HG03432 (cell line): ENCODE data around the gene RASSF10.

ENCODE experiments used
- ATAC-seq: cut with Tn5 transposase; IDR thresholded peaks from one replicate; pipeline ENCODE4 v1.9.1; 2021; ENCODE audit warnings: mild to moderate bottlenecking, moderate library complexity; ENCODE audit not compliant: unreplicated experiment

The RASSF10 gene

DNA sequence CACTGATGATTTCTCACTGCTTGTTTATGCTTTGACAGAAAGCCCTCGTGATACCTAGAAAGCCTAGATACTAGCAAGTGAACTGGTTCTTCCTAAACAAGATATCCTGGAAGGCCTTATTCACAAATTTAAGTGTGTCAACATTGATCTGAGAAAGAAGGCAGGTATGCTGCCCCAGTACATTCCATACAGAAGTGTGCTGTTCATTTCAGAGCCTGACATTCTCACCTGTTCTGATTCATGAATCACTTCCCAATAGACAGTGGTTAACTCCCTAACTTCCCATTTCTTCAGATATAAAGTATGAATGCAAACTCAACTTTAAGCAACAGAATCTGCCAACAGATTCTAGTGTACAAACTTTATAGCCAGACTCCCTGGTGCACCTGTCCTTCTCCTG lies 15.5 kb upstream of the RASSF10 start:
- no peak for ATAC-seq

DNA sequence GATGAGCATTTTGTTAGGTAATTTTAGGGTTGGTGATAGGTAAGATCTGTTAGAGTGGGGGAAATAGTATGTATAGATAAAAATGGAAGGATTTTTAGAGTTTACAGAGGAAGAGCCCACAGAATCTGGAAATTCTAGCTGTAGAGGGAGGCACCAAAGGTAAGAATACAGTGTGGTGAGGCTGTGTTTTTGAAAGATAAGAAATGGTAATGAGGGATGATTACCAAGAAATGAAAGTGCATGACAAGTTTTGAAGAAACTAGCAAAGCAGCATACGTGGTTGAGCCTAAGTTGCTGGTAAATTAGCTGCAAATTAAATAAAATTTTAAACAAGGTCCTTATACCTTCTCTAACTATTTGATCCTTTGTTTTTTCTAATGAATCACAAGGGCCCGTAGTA lies 14.6 kb upstream of the RASSF10 start:
- ATAC-seq, result no peak

DNA sequence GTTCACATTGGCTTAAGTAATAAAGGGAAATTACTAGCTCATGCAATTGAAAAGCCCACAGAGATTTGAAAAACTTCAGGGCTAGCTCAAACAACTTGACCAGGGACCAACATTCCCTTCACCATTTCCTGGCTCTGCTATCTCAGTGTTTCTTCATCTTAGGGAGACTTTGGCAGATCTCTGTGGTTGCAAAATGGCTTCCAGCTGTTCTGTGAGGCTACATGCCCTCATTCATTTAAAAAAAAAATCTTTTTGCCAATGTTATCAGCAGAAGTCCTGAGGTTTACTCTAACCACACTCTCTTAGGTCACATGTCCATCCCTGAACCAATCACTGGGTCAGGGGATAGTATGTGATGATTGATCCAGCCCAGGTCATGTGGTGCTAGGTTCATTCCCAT lies 13.9 kb upstream of the RASSF10 start:
- no peak for ATAC-seq

DNA sequence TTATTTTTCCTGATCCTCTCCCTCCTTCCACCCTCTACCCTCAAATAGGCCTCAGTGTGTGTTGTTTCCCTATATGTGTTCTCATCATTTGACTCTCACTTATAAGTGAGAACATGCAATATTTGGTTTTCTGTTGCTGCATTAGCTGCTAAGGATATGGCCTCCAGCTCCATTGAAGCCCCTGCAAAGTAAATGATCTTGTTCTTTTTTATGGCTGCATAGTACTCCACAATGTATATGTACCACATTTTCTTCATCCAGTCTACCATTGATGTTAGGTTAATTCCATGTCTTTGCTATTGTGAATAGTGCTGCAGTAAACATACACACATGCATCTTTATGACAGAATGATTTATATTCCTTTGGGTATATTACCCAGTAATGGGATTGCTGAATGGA lies 13.3 kb upstream of the RASSF10 start:
- ATAC-seq, result no peak

DNA sequence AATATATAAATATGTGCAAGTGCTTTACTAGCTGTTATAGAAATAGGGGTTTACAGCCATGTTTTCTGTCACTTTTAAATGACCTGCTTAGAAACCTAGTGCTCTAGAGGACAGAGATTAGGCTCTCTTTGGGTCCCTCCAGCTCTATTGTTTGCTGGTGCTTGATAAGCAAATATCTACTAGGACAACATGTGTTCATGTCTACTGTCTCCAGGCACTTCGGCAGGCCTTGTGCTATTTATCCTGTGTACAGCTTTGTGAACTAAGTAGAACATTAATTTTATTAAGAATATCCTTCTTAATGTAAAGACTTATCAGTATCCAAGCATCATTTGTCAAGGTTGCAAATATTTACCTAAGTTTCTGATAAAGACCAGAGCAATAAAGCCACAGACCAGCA lies 11.9 kb upstream of the RASSF10 start:
- no peak for ATAC-seq

DNA sequence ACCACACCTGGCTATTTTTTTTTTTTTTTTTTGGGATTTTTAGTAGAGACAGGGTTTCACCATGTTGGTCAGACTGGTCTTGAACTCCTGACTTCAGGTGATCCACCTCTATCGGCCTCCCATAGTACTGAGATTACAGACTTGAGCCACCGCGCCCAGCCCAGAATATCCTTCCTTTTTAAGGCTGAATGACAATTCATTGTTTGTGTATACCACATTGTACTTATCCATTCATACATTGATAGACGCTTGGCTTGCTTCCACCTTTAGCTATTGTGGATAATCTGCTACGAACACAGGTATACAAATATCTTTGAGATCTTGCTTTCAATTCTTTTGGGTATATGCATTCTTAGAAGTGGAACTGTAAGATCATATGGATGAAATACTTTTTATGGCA lies 10.8 kb upstream of the RASSF10 start:
- no peak for ATAC-seq

DNA sequence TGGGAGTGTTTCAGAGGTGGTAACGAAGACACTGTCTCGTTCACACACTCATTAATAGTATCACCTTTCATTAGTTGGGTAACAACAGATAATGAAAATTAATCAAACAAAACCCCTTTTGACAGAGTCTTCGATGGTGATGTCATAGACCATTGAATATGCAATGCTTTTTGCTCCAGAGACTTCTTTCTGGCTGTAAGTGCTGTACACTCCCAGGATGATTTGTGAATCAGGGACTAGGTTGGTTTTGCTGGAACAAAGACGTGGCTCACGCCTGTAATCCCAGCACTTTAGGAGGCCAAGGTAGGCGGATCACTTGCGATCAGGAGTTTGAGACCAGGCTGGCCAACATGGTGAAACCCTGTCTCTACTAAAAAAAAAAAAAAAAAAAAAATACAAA lies 9.5 kb upstream of the RASSF10 start:
- ATAC-seq, result no peak

DNA sequence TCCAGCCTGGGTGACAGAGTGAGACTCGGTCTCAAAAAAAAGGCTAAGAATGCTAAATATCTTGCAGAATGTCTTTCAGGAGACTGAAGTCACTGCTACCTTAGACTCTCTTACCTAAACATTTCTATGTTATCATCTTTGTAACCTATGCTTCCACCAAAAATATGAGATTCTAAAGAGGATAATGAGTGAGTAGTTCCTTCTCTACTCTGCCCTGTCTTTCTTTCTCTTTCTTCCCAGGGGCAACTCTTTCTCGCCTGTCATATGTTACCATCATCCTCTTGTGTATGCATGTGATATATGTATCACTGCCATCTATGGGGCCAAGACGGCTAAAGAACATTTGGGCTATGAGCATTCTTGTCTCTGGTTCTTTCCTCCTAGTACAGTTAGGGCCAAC lies 9.0 kb upstream of the RASSF10 start:
- ATAC-seq, result no peak

DNA sequence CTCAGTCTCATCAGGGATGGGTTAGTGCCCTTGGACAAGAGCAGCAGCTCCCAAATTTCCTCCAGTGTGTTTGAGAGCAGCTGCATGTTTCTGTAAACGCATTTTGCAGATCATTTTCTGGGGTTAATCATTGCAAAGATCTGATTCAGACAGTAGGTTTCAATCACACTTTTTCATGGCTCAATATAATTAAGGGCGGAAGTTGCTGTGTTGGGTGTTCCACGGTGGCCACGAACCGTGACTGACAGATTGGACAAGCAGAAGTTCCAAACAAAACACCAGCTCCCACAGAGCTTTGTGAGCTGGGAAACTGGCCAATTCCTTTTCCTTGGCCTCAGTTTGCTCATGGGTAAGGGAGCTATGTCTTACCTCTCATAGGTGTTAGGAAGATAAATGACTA lies 8.4 kb upstream of the RASSF10 start:
- ATAC-seq, result no peak

DNA sequence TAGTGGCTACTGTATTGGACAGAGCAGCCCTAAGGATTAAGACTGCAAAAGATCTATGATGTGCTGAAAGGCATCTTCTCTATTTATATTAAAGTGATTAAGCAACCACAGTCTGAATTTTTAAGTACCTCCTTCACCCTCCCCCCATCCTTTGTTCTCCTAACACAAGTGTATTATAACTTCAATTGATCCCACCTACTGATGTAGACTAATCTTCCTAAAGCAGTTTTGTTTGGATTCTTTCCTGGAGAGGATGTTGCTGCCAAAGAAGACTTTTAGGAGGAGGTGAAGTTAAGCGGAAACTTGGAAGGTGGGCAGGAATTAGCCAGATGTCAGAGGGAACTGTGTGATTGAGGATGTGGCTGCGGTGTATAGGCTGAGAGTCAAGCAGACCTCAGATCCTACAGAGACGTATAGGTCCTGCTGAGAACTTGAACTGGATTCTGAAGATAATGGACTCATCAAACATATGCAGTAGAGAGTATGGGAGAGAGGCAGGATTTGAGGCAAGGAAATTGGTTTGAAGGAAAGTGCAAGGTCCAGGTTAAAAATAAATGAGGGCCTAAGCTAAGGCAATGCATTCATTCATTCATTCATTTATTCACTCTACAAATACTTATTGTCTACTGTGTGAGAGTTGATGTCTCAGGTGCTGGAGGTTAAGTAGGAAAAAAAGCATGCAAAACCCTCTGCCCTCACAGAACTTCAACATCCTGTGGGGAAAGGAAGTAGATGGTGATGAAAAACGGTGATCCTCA lies 5.2 kb upstream of the RASSF10 start:
- ATAC-seq, result no peak

DNA sequence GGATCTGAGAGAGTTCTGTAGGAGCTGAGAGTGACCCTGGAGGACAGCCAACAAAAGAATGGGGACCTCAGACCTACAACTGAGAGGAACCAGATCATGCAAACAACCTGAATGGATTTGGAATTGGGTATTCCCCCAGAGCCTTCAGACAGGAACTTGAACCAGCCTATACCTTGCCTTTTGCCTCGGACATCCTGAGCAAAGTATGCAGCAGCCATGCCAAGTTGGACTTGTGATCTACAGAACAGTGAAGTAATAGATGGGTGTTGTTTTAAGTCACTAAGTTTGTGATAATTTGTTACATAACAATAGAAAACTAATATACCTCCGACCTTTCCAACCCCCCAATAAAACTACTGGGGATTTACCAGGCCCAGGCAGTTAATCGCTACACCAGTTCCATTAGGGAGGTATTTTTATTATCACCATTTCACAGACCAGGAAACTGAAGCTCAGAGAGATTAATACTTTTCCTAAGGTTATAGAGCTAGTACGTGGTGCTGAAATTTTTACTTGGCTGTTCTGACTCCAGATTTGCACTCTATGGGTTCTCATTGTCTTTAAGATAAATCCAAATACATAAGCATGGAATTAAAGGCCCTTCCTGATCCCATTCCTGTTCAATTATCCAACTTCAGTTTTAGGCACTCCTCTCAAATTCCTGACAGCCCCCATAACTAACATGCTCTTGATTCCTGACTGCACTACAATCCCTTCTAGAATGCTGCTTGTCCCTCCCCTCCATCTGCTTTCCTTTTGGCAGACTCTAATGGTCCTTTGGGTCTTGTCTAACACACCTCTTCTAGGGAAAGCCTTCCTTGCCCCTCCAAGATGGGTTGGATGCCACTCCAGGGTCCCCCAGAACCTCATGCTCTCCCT lies 1.7 kb upstream of the RASSF10 start:
- no peak for ATAC-seq

DNA sequence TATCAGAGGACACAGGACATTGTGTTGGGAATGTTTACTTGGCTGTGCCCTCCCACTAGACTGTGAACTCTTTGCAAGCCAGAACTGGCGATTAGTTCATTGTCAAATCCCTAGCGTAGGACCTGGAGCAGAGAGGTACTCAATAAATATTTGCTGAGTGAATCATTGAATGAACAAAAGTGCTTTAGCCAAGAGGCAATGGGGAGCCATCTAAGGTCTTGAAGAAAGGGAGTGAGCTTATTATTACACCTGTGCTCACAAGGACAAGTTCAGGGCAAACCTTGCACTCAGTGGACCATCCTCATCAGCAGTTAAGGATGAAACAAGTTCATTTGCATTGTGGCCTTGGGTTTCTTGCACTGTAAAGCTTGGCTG lies 1.1 kb upstream of the RASSF10 start:
- ATAC-seq, result no peak

DNA sequence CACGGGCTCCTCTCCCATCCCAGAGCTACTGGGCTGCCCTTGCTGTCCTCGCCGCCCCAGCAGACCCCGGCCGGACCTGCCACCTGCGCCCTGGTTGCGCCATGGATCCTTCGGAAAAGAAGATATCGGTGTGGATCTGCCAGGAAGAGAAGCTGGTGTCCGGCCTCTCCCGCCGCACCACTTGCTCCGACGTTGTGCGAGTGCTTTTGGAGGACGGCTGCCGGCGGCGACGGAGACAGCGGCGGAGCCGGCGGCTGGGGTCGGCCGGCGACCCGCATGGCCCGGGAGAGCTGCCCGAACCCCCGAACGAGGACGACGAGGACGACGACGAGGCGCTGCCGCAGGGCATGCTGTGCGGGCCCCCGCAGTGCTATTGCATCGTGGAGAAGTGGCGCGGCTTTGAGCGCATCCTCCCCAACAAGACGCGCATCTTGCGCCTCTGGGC lies 382 bp downstream of the RASSF10 start:
- no peak for ATAC-seq

DNA sequence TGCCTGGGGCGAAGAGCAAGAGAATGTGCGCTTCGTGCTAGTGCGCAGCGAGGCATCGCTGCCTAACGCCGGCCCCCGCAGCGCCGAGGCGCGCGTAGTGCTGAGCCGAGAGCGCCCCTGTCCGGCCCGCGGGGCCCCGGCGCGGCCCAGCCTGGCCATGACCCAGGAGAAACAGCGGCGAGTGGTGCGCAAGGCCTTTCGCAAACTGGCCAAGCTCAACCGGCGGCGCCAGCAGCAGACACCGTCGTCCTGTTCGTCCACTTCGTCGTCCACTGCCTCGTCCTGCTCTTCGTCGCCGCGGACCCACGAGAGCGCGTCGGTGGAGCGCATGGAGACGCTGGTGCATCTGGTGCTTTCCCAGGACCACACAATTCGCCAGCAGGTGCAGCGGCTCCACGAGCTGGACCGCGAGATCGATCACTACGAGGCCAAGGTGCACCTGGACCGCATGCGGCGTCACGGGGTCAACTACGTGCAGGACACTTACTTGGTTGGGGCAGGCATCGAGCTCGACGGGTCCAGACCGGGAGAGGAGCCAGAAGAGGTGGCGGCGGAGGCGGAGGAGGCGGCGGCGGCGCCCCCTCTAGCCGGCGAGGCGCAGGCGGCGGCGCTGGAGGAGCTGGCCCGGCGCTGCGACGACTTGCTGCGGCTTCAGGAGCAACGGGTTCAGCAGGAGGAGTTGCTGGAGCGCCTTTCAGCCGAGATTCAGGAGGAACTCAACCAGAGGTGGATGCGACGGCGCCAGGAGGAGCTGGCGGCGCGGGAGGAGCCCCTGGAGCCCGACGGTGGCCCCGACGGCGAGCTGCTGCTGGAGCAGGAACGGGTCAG lies 1.0 kb downstream of the RASSF10 start:
- ATAC-seq, result no peak

DNA sequence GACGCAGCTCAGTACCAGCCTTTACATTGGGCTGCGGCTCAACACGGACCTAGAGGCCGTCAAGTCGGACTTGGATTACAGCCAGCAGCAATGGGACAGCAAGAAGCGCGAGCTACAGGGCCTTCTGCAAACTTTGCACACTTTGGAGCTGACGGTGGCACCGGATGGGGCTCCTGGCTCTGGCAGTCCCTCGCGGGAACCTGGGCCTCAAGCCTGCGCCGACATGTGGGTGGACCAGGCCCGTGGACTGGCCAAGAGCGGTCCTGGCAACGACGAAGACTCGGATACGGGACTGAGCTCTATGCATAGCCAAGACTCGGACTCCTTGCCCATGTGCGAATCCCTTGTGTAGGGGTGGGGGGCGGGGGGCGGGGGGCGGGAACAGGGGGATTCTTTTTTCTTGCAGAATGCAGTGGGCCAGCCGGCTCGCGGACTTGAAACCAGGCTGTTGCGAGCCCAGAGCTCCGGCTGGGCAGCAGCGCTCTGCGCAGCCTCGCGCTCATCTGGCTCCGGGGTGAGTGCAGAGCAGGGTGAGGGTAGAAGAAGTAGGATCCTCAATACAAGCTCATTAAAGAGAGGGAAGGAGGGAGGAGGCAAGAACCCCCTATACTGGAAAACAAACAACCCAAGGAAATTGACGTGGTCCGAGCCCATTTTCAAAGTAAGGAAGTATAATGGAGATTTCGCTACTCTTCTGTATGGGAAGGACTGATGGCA lies 1.8 kb downstream of the RASSF10 start:
- ATAC-seq, result no peak

DNA sequence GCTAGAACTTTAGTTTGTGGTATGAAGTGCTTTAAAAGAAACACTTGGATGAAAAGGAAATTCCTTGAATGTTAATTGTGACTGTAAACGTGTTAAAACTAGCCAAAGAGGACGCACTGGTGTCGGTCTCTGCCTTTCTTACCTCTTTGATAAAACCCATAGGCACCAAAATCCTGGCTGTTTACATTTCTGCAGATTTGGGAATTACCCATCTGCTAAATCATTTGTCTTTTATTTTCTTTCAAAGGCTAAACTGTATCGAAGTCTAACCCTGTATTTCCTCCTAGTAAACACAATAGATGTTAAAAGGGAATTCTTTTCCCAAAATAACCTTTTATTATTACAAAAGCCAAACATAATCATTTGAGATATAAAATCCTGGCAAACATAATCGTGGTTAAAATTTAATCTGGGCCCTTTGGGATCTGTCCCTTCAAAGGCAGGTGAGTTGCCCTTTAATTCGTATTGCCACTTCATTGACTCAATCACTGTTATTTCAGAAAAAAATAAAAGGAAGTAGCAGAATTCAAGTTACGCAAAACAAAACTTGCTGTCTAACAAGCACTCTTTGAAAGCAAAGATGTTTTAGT lies 2.4 kb downstream of the RASSF10 start:
- no peak for ATAC-seq

DNA sequence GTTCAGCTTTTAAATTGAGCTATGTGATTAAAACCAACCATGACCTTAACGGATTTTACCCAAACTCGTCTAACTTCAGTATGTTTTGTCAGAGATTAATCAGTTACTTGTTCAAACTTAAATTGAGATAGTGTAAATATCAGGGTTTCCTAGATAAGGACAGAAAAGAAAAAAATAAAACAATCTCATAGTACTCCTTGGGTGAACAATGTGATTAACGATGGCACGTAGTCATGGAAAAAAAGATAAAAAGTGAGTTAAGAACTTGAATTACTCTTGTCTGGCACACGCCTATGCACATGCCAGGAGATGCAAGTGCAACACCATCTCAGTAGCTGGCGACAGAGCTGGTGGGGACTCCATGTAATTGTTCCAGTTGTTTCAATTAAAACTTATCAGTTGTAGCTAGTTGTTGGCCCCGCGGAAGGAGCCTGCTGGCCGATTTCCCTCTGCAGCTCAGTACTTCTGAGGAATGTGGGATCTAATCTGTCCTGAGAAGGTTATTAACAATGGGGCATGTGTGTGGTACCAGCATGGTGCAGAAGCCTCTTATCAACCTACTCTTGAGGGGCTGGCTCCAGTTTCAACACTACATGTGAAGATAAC lies 3.0 kb downstream of the RASSF10 start:
- no peak for ATAC-seq

DNA sequence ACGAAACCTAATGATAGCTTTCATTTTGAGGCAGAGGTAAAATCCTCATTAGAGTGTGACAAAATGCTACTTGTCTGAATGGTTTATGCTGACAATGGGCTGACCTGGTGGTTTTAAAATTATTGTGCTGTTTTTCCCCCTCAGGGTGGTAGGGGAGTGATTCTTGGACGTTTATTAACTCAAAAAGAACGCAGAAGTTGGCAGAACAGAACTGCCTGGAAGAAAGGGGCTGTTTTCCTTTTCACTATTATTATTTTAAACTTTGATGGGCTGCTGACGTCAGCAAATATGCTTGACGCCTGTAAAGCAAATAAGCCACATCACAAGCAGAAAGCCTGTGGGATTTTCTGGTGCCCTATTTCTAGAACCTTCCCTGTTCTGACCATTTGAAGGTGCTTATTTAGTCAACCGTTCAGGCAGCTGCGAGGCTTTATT lies 4.0 kb downstream of the RASSF10 start:
- no peak for ATAC-seq

DNA sequence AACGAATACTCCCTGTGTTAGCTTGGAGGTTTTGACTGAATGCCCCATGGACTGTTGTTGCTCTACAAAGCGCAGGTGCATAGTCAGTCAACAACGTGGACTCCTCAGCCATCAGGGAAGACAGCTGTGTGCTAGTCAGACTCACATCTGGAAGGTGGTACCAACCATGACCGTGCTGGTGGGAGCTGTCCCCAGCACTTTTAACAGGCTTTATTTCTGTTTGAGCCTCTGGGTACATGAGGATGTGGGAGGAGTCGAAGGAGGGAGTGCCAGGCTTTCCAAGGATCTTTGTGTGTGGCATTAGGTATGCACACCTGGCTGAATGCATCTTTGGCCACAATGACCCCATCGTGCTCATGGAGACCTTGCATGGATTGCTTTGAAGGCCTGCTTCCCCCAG lies 6.6 kb downstream of the RASSF10 start:
- ATAC-seq, result no peak

DNA sequence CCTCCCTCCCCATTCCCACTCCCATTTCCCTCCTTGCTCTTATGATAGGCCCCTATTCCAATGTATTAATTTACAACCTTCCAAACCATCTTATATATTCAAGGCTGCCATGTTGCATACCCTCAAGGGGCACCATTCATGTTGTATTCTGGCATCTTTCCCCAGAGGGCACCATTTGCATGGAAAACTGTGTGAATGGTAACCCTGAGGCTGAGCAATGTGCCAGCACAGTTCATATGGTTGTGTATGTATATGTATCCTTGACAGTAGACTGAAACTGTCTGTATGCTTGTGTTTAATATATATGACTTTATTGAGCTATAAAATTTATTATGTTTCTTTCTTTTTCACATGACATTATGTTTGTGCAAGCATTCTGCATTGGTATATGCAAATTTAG lies 7.3 kb downstream of the RASSF10 start:
- no peak for ATAC-seq
